ENCODE results near the gene VPS13C. TPM values are rescaled to one million over a fixed set of nuclear protein-coding genes. Genes with fewer than 3 reads are reported as not detected.

VPS13C gene
- polyA plus RNA-seq, 2 of the 4 experiments (the other 2 are of a cell fraction), result 13.2 to 26.5 TPM

GRCh38 chr15:62085740-62086139, 25.5 kb upstream of the VPS13C start:
- no peak for TF ChIP-seq TP53 (CRISPR knock-in tag; IDR thresholded peaks at IDR 0.05)
- no peak for TF ChIP-seq CEBPB (IDR thresholded peaks at IDR 0.05)
- no peak for TF ChIP-seq RFX5 (IDR thresholded peaks at IDR 0.05)
- TF ChIP-seq MYC (IDR thresholded peaks at IDR 0.05; ENCODE audit: borderline replicate concordance, low read length), result no peak
- no peak for TF ChIP-seq ZNF302 (CRISPR knock-in tag; IDR thresholded peaks at IDR 0.05)
- Histone ChIP-seq H3K4me3 (no peak overlapping the region), H3K4me1 (peaks cover 11% of the 10 kb centered on the region), H3K4me2 (no peak overlapping the region), H3K27ac (peak overlapping the region in 1 of 2 experiments; percentile 3; a peak in 2 of 6 replicates), H3K9me3 (no peaks in the 10 kb centered on the region)
- CTCF ChIA-PET, result interaction anchor here (2.8 kb wide), 1 partner anchor 9 kb away, joined by 8 read pairs; no protein-coding TSS in a partner anchor
- WGBS (ENCODE audit: missing lambda C conversion rate), result 68% methylated on average over 4 of the region's 4 CpGs
- FAIRE-seq, result no peak
- no peak for ATAC-seq
- POLR2A ChIA-PET, result no interaction called here
- no peak for DNase-seq (ENCODE audit: low read depth in 1 of 2, low spot score in 1 of 2)

- no peak overlapping the region for H3K4me2 ChIP-seq
- WGBS (ENCODE audit: missing lambda C conversion rate), result 67% methylated on average over 9 of the region's 9 CpGs
- ATAC-seq (peak in 1 of 2 experiments; percentile 55; a peak in 2 of 6 replicates), FAIRE-seq (no peak), DNase-seq (ENCODE audit: low read depth in 1 of 2, low spot score in 1 of 2) (no peak)
- ChIA-PET POLR2A (interaction anchor here (0.7 kb wide), 1 partner anchor 15 kb away, joined by 3 read pairs; no protein-coding TSS in a partner anchor), CTCF (interaction anchor here (0.7 to 3.6 kb wide), 13 partner anchors 10 to 81 kb away, joined by 3 to 26 read pairs (median 4); partner anchors contain the start of gene C2CD4B)
- H3K4me1 ChIP-seq, result peaks cover 11% of the 10 kb centered on the region
- H3K27ac ChIP-seq, result no peak overlapping the region
- no peaks in the 10 kb centered on the region for H3K9me3 ChIP-seq
- no peak overlapping the region for H3K4me3 ChIP-seq
- TF ChIP-seq SMC3 (IDR thresholded peaks at IDR 0.05) (0 out of 3 replicates have a peak, but pooled peaks have one; percentile 17), JUNB (IDR thresholded peaks at IDR 0.05) (no peak), CEBPB (IDR thresholded peaks at IDR 0.05) (no peak), HMGXB4 (CRISPR knock-in tag; IDR thresholded peaks at IDR 0.05; ENCODE audit: borderline replicate concordance) (no peak), RAD21 (conservative IDR thresholded peaks at IDR 0.05 in 1 of 2, IDR thresholded peaks at IDR 0.05 in 1 of 2) (peak; percentile 24 to 39; a peak in 3 of 5 replicates), USF2 (IDR thresholded peaks at IDR 0.05) (no peak)
These were observed 23.2 kb upstream of the VPS13C start for GRCh38 chr15:62083194-62084154.

- no peak for DNase-seq (ENCODE audit: low read depth in 1 of 2, low spot score in 1 of 2)
- ATAC-seq, result no peak
- 30% methylated on average over 4 of the region's 4 CpGs for WGBS (ENCODE audit: missing lambda C conversion rate)
- Histone ChIP-seq H3K4me2 (no peak overlapping the region), H3K4me1 (no peaks in the 10 kb centered on the region), H3K27ac (no peak overlapping the region), H3K4me3 (no peak overlapping the region), H3K9me3 (no peaks in the 10 kb centered on the region)
- POLR2A ChIA-PET, result no interaction called here
- CTCF ChIA-PET, result interaction anchor here (0.9 to 2.3 kb wide), 2 partner anchors 9 to 13 kb away, joined by 3 to 8 read pairs; no protein-coding TSS in a partner anchor
- no peak for FAIRE-seq
- TF ChIP-seq HDAC2 (IDR thresholded peaks at IDR 0.05) (no peak), REST (IDR thresholded peaks at IDR 0.05) (no peak), RNF2 (IDR thresholded peaks at IDR 0.05; ENCODE audit: borderline replicate concordance, low read depth) (no peak), MAZ (IDR thresholded peaks at IDR 0.05; ENCODE audit: borderline replicate concordance, low read depth, low read length) (no peak), NR3C1 (IDR thresholded peaks at IDR 0.05) (no peak), CBX2 (IDR thresholded peaks at IDR 0.05; ENCODE audit: borderline replicate concordance, low read depth) (no peak), BHLHE40 (IDR thresholded peaks at IDR 0.05; ENCODE audit: low read depth, low read length) (no peak), CHD2 (IDR thresholded peaks at IDR 0.05; ENCODE audit: low read length, partially characterized antibody) (no peak), ELK1 (IDR thresholded peaks at IDR 0.05; ENCODE audit: low read depth, low read length) (no peak)
These were observed 19.3 kb upstream of the VPS13C start for GRCh38 chr15:62079594-62079993.

Measured in A549 (cell line).